C4-2B (cell line): ENCODE measurements around the gene NSL1.
"Not testable (repeated sequence)": the region's sequence is repeated elsewhere in the genome, so short reads cannot be mapped to it uniquely, and the experiment has no call there.

Source experiments
- H3K27ac ChIP-seq: fragments of 450-650 bp; 2 replicates; pipeline ENCODE4 v1.5.1; 2017
- CTCF ChIP-seq: fragments of 450-650 bp; conservative IDR thresholded peaks from 2 replicates; pipeline ENCODE4 v1.5.1; 2017; ENCODE audit warnings: mild to moderate bottlenecking
- ZFX ChIP-seq: fragments of 450-650 bp; IDR thresholded peaks from 2 replicates; pipeline ENCODE4 v1.6.1; 2017

Gene NSL1

GRCh38 chr1:212791676-212792395 lies at the start of gene NSL1, which contains the start of gene TATDN3:
Gene NSL1 (minus strand): TSS chr1:212791777. CDS start chr1:212791763, 14 bp downstream.
Gene TATDN3 (plus strand): TSS chr1:212791894. CDS start chr1:212791922, 28 bp downstream.
- peak within 1 kb of the TSS; percentile 82 for H3K27ac ChIP-seq
- TF ChIP-seq ZFX = no peak
- TF ChIP-seq CTCF = no peak

GRCh38 chr1:212838145-212838544 lies 46.6 kb upstream of the NSL1 start:
- no peak for TF ChIP-seq ZFX
- no peak for TF ChIP-seq CTCF
- no peak overlapping the region for H3K27ac ChIP-seq

GRCh38 chr1:212833211-212834207 lies 41.9 kb upstream of the NSL1 start:
- H3K27ac ChIP-seq = not testable (repeated sequence)

- H3K27ac ChIP-seq = no peak overlapping the region
Observed at GRCh38 chr1:212828395-212828794, 36.8 kb upstream of the NSL1 start.

GRCh38 chr1:212827831-212828278 lies 36.3 kb upstream of the NSL1 start:
- TF ChIP-seq ZFX = no peak
- no peak for TF ChIP-seq CTCF
- H3K27ac ChIP-seq = no peak overlapping the region

More at GRCh38 chr1:212828395-212828794, 36.8 kb upstream of the NSL1 start:
- TF ChIP-seq CTCF (no peak), ZFX (no peak)

GRCh38 chr1:212827171-212827776 lies 35.7 kb upstream of the NSL1 start:
- no peak for TF ChIP-seq CTCF
- TF ChIP-seq ZFX = no peak
- H3K27ac ChIP-seq = no peak overlapping the region

GRCh38 chr1:212825798-212826452 lies 34.3 kb upstream of the NSL1 start:
- TF ChIP-seq CTCF = no peak
- no peak overlapping the region for H3K27ac ChIP-seq
